Subcutaneous adipose tissue (tissue), 4 donors: ENCODE data around the gene RAPGEF1. TPM values are rescaled to one million over a fixed set of nuclear protein-coding genes. Genes with fewer than 3 reads are reported as not detected.

Experiments
- CTCF ChIP-seq: fragments of 450-650 bp; IDR thresholded peaks from one replicate; pipeline ENCODE4 v1.5.1; 2016; ENCODE audit warnings: low read depth, mild to moderate bottlenecking, control low read depth, antibody characterized with exemption, moderate library complexity
- total RNA-seq, 4 donors: library from RNA; depleted of rRNA; stranded (reverse); fragments of >200 nt; gene quantifications; one replicate each; pipeline ENCODE4 v1.1.0, GENCODE V29; 2016

The RAPGEF1 gene
- total RNA-seq, 4 donors from 2014 or later = 47.1 to 79.5 (median 61.4) TPM

GRCh38 chr9:131739133-131739958, 530 bp downstream of the RAPGEF1 start:
- no peak for TF ChIP-seq CTCF

- no peak for TF ChIP-seq CTCF
Measured at GRCh38 chr9:131738293-131739132, 1.4 kb downstream of the RAPGEF1 start.

GRCh38 chr9:131737426-131737825, 2.5 kb downstream of the RAPGEF1 start:
- TF ChIP-seq CTCF = no peak

- no peak for TF ChIP-seq CTCF
Measured at GRCh38 chr9:131736431-131736830, 3.4 kb downstream of the RAPGEF1 start.

GRCh38 chr9:131735238-131736128, 4.4 kb downstream of the RAPGEF1 start:
- TF ChIP-seq CTCF = no peak

- TF ChIP-seq CTCF = no peak
Measured at GRCh38 chr9:131734781-131735180, 5.1 kb downstream of the RAPGEF1 start.
